Measurements from ENCODE around the gene GAGE12H.
"Not testable (repeated sequence)": the region's sequence is repeated elsewhere in the genome, so short reads cannot be mapped to it uniquely, and the experiment has no call there.

The GAGE12H gene

GRCh38 chrX:49579649-49580048 lies at the start of gene GAGE12H:
TSS of gene GAGE12H (plus strand) at chrX:49579949. CDS start at chrX:49581104, 1,155 bp downstream.
- DNase-seq = not testable (repeated sequence)

- DNase-seq = not testable (repeated sequence)
Observed at GRCh38 chrX:49531877-49532276, 47.9 kb upstream of the GAGE12H start, which contains the start of gene GAGE12C. TSS of gene GAGE12C (plus strand) at chrX:49532177. CDS start at chrX:49533332, 1,155 bp downstream.

GRCh38 chrX:49541433-49541832 lies 38.3 kb upstream of the GAGE12H start, which contains the start of gene GAGE12D:
TSS of gene GAGE12D (plus strand) at chrX:49541733. CDS start at chrX:49542888, 1,155 bp downstream.
- not testable (repeated sequence) for DNase-seq

GRCh38 chrX:49550989-49551388 lies 28.8 kb upstream of the GAGE12H start, which contains the start of gene GAGE12E:
TSS of gene GAGE12E (plus strand) at chrX:49551289. CDS start at chrX:49552444, 1,155 bp downstream.
- DNase-seq = not testable (repeated sequence)

- not testable (repeated sequence) for DNase-seq
Observed at GRCh38 chrX:49560542-49560941, 19.2 kb upstream of the GAGE12H start, which contains the start of gene GAGE12F. TSS of gene GAGE12F (plus strand) at chrX:49560842. CDS start at chrX:49561997, 1,155 bp downstream.

- DNase-seq = not testable (repeated sequence)
Observed at GRCh38 chrX:49568728-49569127, 11.0 kb upstream of the GAGE12H start.

GRCh38 chrX:49569152-49569551 lies 10.6 kb upstream of the GAGE12H start:
- not testable (repeated sequence) for DNase-seq

GRCh38 chrX:49570100-49570499 lies 9.6 kb upstream of the GAGE12H start, which contains the start of gene GAGE12G:
TSS of gene GAGE12G (plus strand) at chrX:49570400. CDS start at chrX:49571555, 1,155 bp downstream.
- DNase-seq = not testable (repeated sequence)

GRCh38 chrX:49589196-49589595 lies 9.4 kb downstream of the GAGE12H start, which contains the start of gene GAGE2A:
TSS of gene GAGE2A (plus strand) at chrX:49589496. CDS start at chrX:49590651, 1,155 bp downstream.
- DNase-seq = not testable (repeated sequence)

GRCh38 chrX:49589769-49590478 lies 10.2 kb downstream of the GAGE12H start:
- DNase-seq = not testable (repeated sequence)

- not testable (repeated sequence) for DNase-seq
Observed at GRCh38 chrX:49590488-49590887, 10.7 kb downstream of the GAGE12H start.

- DNase-seq = not testable (repeated sequence)
Observed at GRCh38 chrX:49598720-49599119, 19.0 kb downstream of the GAGE12H start, which contains the start of gene GAGE1. TSS of gene GAGE1 (plus strand) at chrX:49599020. CDS start at chrX:49600175, 1,155 bp downstream.

- no peak for DNase-seq
Observed at GRCh38 chrX:49610718-49611310, 31.1 kb downstream of the GAGE12H start.

- DNase-seq = no peak
Observed at GRCh38 chrX:49618574-49618973, 38.8 kb downstream of the GAGE12H start.

- no peak for DNase-seq
Observed at GRCh38 chrX:49627086-49627777, 47.5 kb downstream of the GAGE12H start.
